Small intestine (tissue), 7 donors: ENCODE measurements around the gene HEATR1. TPM values are rescaled to one million over a fixed set of nuclear protein-coding genes. Genes with fewer than 3 reads are reported as not detected.

Experiments used
- DNase-seq, 2 donors: peaks; one replicate each; pipeline versions ENCODE4 v3.0.0 to v3.0.0-alpha.2; 2013
- FAIRE-seq: peaks from 2 replicates; lab custom pipeline; 2012; peaks lifted over from hg19 to GRCh38; lab: Jason Lieb, UNC
- H3K27ac ChIP-seq, 3 donors: one replicate each; pipeline ENCODE4 v1.5.1; 2013; ENCODE audit warnings: low read length in 2 of 3, mild to moderate bottlenecking in 2 of 3, control low read depth in 1 of 3, inconsistent platforms in 1 of 3, low read depth in 1 of 3, moderate library complexity in 1 of 3
- H3K27me3 ChIP-seq, 3 donors: one replicate each; pipeline ENCODE4 v1.6.1; 2013; ENCODE audit warnings: low read length in 3 of 3, inconsistent platforms in 1 of 3; ENCODE audit not compliant: control insufficient read depth in 3 of 3, insufficient read depth in 3 of 3
- H3K36me3 ChIP-seq, 3 donors: one replicate each; pipeline ENCODE4 v1.6.1; 2013; ENCODE audit warnings: low read length in 3 of 3, inconsistent platforms in 1 of 3, low read depth in 1 of 3, mild to moderate bottlenecking in 1 of 3, moderate library complexity in 1 of 3; ENCODE audit not compliant: control insufficient read depth in 3 of 3, insufficient read depth in 2 of 3
- H3K4me1 ChIP-seq, 3 donors: one replicate each; pipeline ENCODE4 v1.6.1; 2013; ENCODE audit warnings: low read length in 2 of 3, inconsistent platforms in 1 of 3, low read depth in 1 of 3, mild to moderate bottlenecking in 1 of 3, moderate library complexity in 1 of 3; ENCODE audit not compliant: control insufficient read depth in 3 of 3, insufficient read depth in 2 of 3
- H3K4me3 ChIP-seq, 3 donors: one replicate each; pipeline ENCODE4 v1.5.1; 2013; ENCODE audit warnings: low read length in 3 of 3, control low read depth in 1 of 3, inconsistent platforms in 1 of 3, low read depth in 1 of 3, mild to moderate bottlenecking in 1 of 3, moderate library complexity in 1 of 3
- H3K9me3 ChIP-seq, 2 donors: one replicate each; pipeline ENCODE4 v1.6.1; 2013; ENCODE audit warnings: low read depth in 1 of 2, low read length in 1 of 2; ENCODE audit not compliant: control insufficient read depth in 2 of 2, insufficient read depth in 1 of 2
- WGBS, 3 donors: extraction: QIAGEN DNeasy Blood & Tissue Kit; methylation state at CpG; one replicate each; pipeline ENCODE4 v1.1.7; 2013; 5-methylcytosine and 5-hydroxymethylcytosine counted together
- polyA plus RNA-seq, 4 donors: library from polyadenylated mRNA; stranded (reverse) in 3 of 4; unstranded in 1 of 4; fragments of 200-250 nt in 3 of 4; fragments of 120-200 nt in 1 of 4; gene quantifications; one replicate each; pipeline versions ENCODE4 v1.2.1 to v1.2.3, GENCODE V29; 2013
- donor health status: healthy with polysubstance abuse.
- donor health status: control.
- donor health status: control.
- donor health status: Bipolar disorder and iron deficiency.
- donor health status: healthy.

HEATR1 gene
- polyA plus RNA-seq, 4 donors = 1.1 to 19.0 (median 4.1) TPM

- Histone ChIP-seq H3K4me1 (no peaks in the 10 kb centered on the region), H3K27ac (no peak overlapping the region), H3K9me3 (no peaks in the 10 kb centered on the region), H3K36me3 (peaks cover 11 to 13% (median 12%) of the 10 kb centered on the region in 3 donors), H3K27me3 (no peaks in the 10 kb centered on the region), H3K4me3 (no peak overlapping the region)
- WGBS, 3 donors = 65 to 78% (median 66%) methylated on average over 2 of the region's 2 CpGs
- DNase-seq (no peak), FAIRE-seq (no peak)
These were observed 28.3 kb downstream of the HEATR1 start for GRCh38 chr1:236576004-236576403.

GRCh38 chr1:236575523-236575922 lies 28.8 kb downstream of the HEATR1 start:
- Histone ChIP-seq H3K27me3 (no peaks in the 10 kb centered on the region), H3K27ac (no peak overlapping the region), H3K4me1 (no peaks in the 10 kb centered on the region), H3K4me3 (no peak overlapping the region), H3K9me3 (no peaks in the 10 kb centered on the region), H3K36me3 (peaks cover 10 to 12% (median 12%) of the 10 kb centered on the region in 3 donors)
- WGBS, 3 donors = 90 to 95% (median 93%) methylated on average over 3 of the region's 3 CpGs
- DNase-seq (no peak), FAIRE-seq (no peak)

GRCh38 chr1:236568285-236568894 lies 35.9 kb downstream of the HEATR1 start:
- 81 to 92% (median 90%) methylated on average over 2 of the region's 2 CpGs for WGBS, 3 donors
- no peaks in the 10 kb centered on the region for H3K27me3 ChIP-seq
- no peak overlapping the region for H3K27ac ChIP-seq
- peaks cover 23 to 33% (median 29%) of the 10 kb centered on the region in 3 donors for H3K36me3 ChIP-seq
- DNase-seq (no peak), FAIRE-seq (no peak)
- H3K4me1 ChIP-seq = no peaks in the 10 kb centered on the region
- no peak overlapping the region for H3K4me3 ChIP-seq
- H3K9me3 ChIP-seq = no peaks in the 10 kb centered on the region

GRCh38 chr1:236565530-236565929 lies 38.8 kb downstream of the HEATR1 start:
- no peak overlapping the region for H3K4me3 ChIP-seq
- H3K27ac ChIP-seq = no peak overlapping the region
- H3K27me3 ChIP-seq = no peaks in the 10 kb centered on the region
- DNase-seq (no peak), FAIRE-seq (no peak)
- WGBS, 3 donors = 95 to 99% (median 96%) methylated on average over 5 of the region's 5 CpGs
- no peaks in the 10 kb centered on the region for H3K4me1 ChIP-seq
- no peaks in the 10 kb centered on the region for H3K9me3 ChIP-seq
- peaks cover 19 to 38% (median 21%) of the 10 kb centered on the region in 3 donors for H3K36me3 ChIP-seq

GRCh38 chr1:236561976-236562375 lies 42.3 kb downstream of the HEATR1 start:
- H3K36me3 ChIP-seq = peaks cover 17 to 46% (median 21%) of the 10 kb centered on the region in 3 donors
- H3K4me3 ChIP-seq = no peak overlapping the region
- H3K27me3 ChIP-seq = no peaks in the 10 kb centered on the region
- H3K9me3 ChIP-seq = no peaks in the 10 kb centered on the region
- DNase-seq (no peak), FAIRE-seq (no peak)
- H3K4me1 ChIP-seq = no peaks in the 10 kb centered on the region
- 84 to 88% (median 87%) methylated on average over 2 of the region's 2 CpGs for WGBS, 3 donors
- H3K27ac ChIP-seq = no peak overlapping the region

- Histone ChIP-seq H3K27me3 (no peaks in the 10 kb centered on the region), H3K4me1 (no peaks in the 10 kb centered on the region), H3K36me3 (peaks cover 14 to 49% (median 23%) of the 10 kb centered on the region in 3 donors), H3K27ac (no peak overlapping the region), H3K4me3 (no peak overlapping the region), H3K9me3 (no peaks in the 10 kb centered on the region)
- FAIRE-seq (no peak), DNase-seq (no peak)
- WGBS, 3 donors = 93 to 96% (median 95%) methylated on average over 7 of the region's 7 CpGs
These were observed 44.0 kb downstream of the HEATR1 start for GRCh38 chr1:236560213-236560771.

GRCh38 chr1:236558846-236559245 lies 45.5 kb downstream of the HEATR1 start:
- Histone ChIP-seq H3K27ac (no peak overlapping the region), H3K9me3 (no peaks in the 10 kb centered on the region), H3K36me3 (peaks cover 9 to 51% (median 16%) of the 10 kb centered on the region in 3 donors), H3K27me3 (no peaks in the 10 kb centered on the region), H3K4me3 (no peak overlapping the region), H3K4me1 (no peaks in the 10 kb centered on the region)
- 96 to 97% (median 96%) methylated on average over 3 of the region's 3 CpGs for WGBS, 3 donors
- FAIRE-seq = no peak
- no peak for DNase-seq

GRCh38 chr1:236558081-236558480 lies 46.2 kb downstream of the HEATR1 start:
- Histone ChIP-seq H3K4me3 (no peak overlapping the region), H3K9me3 (no peaks in the 10 kb centered on the region), H3K27me3 (no peaks in the 10 kb centered on the region), H3K4me1 (no peaks in the 10 kb centered on the region), H3K36me3 (peaks cover 14 to 49% (median 20%) of the 10 kb centered on the region in 3 donors), H3K27ac (no peak overlapping the region)
- WGBS, 3 donors = 93 to 95% (median 94%) methylated on average over 9 of the region's 9 CpGs
- DNase-seq = no peak
- no peak for FAIRE-seq
